SK-N-MC (cell line): Measurements from ENCODE around the gene CHGA.

Experiments
- DNase-seq: peaks from one replicate; pipeline ENCODE4 v3.0.0-alpha.2; 2011; ENCODE audit warnings: low read depth, low spot score
- H3K27ac ChIP-seq: fragments of 200-600 bp; sonication (generic); 2 replicates; pipeline ENCODE4 v1.5.1; 2016; ENCODE audit warnings: mixed run types
- H3K36me3 ChIP-seq: fragments of 200-600 bp; sonication (generic); 2 replicates; pipeline ENCODE4 v1.6.1; 2017; ENCODE audit warnings: antibody characterized with exemption, low read length, mixed read lengths; ENCODE audit not compliant: insufficient read depth
- H3K4me3 ChIP-seq: fragments of 200-600 bp; sonication (generic); 2 replicates; pipeline ENCODE4 v1.5.1; 2016
- H3K9ac ChIP-seq: fragments of 200-600 bp; sonication (generic); 2 replicates; pipeline ENCODE4 v1.8.0; 2017; ENCODE audit warnings: mixed run types, mixed read lengths; ENCODE audit not compliant: insufficient read length
- H3K9me3 ChIP-seq: fragments of 200-600 bp; sonication (generic); 2 replicates; pipeline ENCODE4 v1.6.1; 2017; ENCODE audit warnings: low read depth, mild to moderate bottlenecking, antibody characterized with exemption, low read length, moderate library complexity, mixed read lengths
- EZH2 ChIP-seq: fragments of 200-600 bp; sonication (generic); IDR thresholded peaks from one replicate; pipeline ENCODE4 v1.6.1; 2017; ENCODE audit warnings: antibody characterized with exemption
- FOXP2 ChIP-seq: optimal IDR thresholded peaks from 2 replicates; pipeline ENCODE3; 2011; ENCODE audit warnings: mild to moderate bottlenecking, moderate library complexity; ENCODE audit not compliant: insufficient read depth; ENCODE audit errors: extremely low read length, control extremely low read depth
- POLR2AphosphoS5 ChIP-seq: IDR thresholded peaks from 2 replicates; pipeline ENCODE4 v1.6.1; 2012; ENCODE audit warnings: mild to moderate bottlenecking, low read depth, low read length, borderline replicate concordance

The CHGA gene, protein sequence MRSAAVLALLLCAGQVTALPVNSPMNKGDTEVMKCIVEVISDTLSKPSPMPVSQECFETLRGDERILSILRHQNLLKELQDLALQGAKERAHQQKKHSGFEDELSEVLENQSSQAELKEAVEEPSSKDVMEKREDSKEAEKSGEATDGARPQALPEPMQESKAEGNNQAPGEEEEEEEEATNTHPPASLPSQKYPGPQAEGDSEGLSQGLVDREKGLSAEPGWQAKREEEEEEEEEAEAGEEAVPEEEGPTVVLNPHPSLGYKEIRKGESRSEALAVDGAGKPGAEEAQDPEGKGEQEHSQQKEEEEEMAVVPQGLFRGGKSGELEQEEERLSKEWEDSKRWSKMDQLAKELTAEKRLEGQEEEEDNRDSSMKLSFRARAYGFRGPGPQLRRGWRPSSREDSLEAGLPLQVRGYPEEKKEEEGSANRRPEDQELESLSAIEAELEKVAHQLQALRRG

DNA sequence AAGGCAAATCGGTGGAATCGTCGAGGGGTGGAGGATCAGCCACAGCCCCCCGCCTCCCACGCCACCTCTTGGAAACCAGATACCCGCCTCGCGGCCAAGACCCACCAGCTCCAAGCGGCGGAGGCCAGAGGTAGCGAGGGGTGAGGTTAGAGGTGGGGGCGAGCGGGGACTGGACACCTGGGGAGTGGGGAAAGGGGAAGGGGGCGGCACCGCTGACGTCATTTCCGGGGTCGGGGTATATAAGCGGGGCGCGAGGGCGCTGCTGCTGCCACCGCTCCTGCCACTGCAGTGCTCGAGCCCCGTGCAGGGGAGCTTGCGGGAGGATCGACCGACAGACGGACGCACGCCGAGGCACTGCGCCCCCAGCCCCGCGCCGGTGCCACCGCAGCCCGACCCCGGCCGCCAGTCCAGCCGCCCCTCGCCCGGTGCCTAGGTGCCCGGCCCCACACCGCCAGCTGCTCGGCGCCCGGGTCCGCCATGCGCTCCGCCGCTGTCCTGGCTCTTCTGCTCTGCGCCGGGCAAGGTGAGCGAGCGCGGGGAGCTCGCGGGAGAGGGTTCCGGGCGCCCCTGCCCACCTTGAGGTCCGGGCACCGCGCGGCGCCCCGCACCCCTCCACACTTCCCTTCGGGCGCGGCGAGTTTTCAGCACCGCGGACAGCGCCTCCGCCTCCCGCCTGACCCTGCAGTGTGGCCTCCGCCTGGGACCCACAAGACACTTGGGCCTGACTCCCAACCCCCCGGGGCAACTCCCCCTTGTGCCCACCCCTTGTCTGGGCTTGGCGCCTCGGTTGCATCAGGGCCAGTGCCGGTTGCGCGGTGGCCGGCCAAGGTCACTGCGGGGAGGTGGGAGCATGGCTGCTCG lies at the start of gene CHGA:
TSS of gene CHGA (plus strand) at position 268 of the 861 bp plus-strand sequence. CDS start at position 478, 210 bp downstream.
- Histone ChIP-seq H3K36me3 (no peaks in the 10 kb centered on the region), H3K4me3 (no peak within 1 kb of the TSS), H3K9ac (no peak within 1 kb of the TSS), H3K9me3 (no peaks in the 10 kb centered on the region), H3K27ac (no peak within 1 kb of the TSS)
- no peak for DNase-seq
- TF ChIP-seq EZH2 (no peak), POLR2AphosphoS5 (no peak)

DNA sequence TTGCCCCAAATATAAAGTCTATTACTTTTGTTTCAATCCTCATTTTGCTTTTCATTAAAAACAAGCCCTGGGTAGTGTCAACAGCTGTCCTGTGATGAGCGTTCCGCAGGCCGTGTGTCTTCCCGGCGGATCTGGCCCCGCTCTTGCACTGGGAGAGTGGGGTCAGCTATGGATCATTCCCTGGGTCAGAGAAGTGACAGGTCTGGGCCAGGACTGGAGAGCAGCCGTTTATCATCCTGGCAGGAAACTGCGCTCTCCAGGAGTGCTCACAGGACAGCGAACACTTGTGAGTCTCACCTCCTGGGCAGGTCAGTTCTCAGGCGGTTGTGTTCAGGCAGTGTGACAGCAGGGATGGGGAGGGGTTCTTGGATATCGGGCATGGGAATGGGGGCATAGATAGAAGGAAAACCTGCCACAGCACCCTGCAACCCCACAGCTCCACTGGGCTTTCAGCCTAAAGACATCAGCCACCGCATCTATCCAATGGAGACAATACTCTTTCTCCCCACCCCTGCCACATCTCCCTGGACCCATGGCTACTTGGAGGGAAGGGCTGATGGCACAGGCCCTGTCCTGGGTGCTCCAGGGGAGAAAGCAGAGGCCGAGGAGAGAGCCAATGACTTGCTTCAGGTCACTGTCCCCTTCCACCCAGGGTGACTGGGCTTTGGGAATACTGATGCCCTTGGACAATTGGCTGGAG lies 47.8 kb upstream of the CHGA start:
- no peak for DNase-seq

DNA sequence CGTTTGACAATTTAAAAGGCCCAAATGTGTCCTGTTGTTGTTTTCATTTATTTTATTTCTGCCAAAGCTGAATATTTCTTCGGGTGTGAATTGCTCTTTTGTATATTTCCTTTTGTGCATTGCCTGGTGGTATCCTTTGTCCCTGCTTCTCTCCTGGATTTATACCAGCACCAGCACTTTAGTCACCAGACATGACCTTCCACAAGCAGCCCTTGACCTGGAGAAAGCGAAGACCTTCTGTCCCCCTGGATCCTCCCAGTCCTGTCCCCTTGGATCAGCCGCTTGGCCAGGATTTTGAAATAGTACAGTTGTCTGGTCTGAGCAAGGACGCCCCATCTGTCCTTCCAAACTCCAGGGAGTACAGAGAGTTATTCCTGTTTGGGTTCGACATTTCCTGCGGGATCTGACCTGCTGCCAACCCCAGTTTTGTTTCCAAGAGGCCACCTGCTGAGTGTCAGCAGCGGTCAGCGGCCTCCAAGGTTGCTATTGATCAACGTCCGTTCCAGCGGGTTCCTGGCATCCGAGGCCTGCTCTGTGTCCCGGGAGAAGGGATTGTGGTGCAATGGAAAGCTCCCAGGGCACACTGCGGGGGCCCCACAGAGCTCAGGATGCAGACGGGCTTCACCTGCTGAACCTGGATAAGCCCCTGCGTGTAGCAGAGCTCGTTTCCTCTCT lies 45.1 kb upstream of the CHGA start:
- DNase-seq = no peak
- Histone ChIP-seq H3K27ac (no peak overlapping the region), H3K36me3 (no peaks in the 10 kb centered on the region), H3K9ac (no peak overlapping the region), H3K4me3 (no peak overlapping the region), H3K9me3 (no peaks in the 10 kb centered on the region)
- TF ChIP-seq FOXP2 (no peak), POLR2AphosphoS5 (no peak), EZH2 (no peak)

More for the DNA sequence above, 47.8 kb upstream of the CHGA start:
- Histone ChIP-seq H3K9me3 (no peaks in the 10 kb centered on the region), H3K4me3 (no peak overlapping the region), H3K36me3 (no peaks in the 10 kb centered on the region), H3K9ac (no peak overlapping the region), H3K27ac (no peak overlapping the region)
- no peak for TF ChIP-seq POLR2AphosphoS5

DNA sequence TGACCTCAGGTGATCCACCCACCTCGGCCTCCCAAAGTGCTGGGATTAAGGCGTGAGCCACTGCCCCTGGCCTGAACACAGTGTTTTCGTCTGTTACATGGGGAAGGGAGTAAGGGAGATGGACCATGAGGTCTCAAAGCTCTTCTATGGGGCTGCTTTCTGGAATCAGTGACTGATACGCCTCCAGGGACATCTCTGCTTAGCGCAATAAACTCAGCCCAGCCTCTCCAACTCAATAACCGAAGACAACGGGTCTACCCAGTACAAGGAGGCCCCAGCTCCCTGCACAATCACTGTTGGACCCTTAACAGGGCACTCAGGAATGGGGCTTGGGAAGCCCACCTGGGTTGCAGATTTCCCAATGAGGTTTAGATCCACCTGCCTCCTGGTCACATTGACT lies 42.6 kb upstream of the CHGA start:
- no peak overlapping the region for H3K4me3 ChIP-seq
- no peak overlapping the region for H3K9ac ChIP-seq
- no peak overlapping the region for H3K27ac ChIP-seq
- TF ChIP-seq EZH2 (no peak), POLR2AphosphoS5 (no peak), FOXP2 (no peak)
- H3K9me3 ChIP-seq = no peaks in the 10 kb centered on the region
- H3K36me3 ChIP-seq = no peaks in the 10 kb centered on the region
- DNase-seq = no peak

DNA sequence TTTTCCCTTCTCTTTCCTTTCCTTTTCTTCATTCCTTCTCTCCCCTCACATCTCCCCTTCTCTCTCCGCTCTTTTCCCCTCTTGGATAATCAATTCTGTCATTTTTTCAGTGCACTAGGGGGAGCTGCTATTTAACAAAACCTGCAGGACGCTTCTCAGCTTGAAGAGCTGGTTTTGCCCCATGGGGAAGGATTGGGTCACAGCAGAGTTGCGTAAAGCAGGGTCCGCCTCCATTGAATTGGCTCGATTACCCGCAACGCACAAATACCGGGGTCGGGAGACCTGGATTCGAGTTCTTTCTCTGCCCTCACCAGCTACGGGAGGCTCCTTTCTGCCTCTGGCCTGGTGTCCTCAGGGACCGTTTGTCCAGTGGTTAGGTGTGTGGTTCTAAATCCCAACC lies 42.1 kb upstream of the CHGA start:
- no peak overlapping the region for H3K9ac ChIP-seq

DNA sequence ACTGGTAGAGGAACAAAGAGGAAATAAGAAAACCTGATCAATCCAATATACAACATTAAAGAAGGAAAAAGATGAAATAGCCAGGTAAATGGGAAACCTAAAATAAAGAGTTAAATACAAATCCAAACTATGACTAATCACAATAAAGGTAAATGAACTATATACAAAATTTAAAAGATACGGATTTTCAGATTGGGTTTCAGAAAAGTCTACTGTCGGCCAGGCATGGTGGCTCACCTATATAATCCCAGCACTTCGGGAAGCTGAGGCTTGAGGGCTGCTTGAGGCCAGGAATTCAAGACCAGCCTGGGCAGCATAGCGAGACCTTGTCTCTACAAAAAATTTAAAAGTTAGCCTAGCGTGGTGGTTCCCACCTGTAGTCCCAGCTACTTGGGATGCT lies 39.9 kb upstream of the CHGA start:
- H3K27ac ChIP-seq = no peak overlapping the region
- no peaks in the 10 kb centered on the region for H3K36me3 ChIP-seq
- H3K4me3 ChIP-seq = no peak overlapping the region
- TF ChIP-seq POLR2AphosphoS5 (no peak), FOXP2 (no peak), EZH2 (no peak)
- no peaks in the 10 kb centered on the region for H3K9me3 ChIP-seq
- no peak overlapping the region for H3K9ac ChIP-seq
- no peak for DNase-seq

More for the DNA sequence above, 42.1 kb upstream of the CHGA start:
- Histone ChIP-seq H3K9me3 (no peaks in the 10 kb centered on the region), H3K4me3 (no peak overlapping the region), H3K27ac (no peak overlapping the region), H3K36me3 (no peaks in the 10 kb centered on the region)
- no peak for TF ChIP-seq FOXP2
- TF ChIP-seq POLR2AphosphoS5 = no peak
- TF ChIP-seq EZH2 = no peak
- DNase-seq = peak; percentile 14

DNA sequence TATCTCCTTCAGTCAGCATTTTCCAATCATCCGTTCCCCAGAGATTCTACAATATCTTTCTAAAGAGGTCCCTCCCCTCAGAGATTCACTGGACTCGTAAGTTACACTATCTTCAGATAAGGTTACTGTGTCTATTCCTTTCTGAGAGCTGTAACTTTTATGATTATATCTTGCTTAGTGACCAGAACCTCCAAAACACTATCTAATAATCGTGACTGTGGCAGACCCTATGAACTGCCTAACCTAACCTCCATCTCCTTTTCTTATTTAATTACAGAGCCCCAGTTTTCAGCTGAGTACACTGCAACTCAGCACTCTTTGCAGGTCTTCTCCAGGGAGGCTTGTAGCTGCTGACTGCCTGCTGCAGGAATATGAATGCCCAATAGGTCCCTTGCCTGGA lies 38.5 kb upstream of the CHGA start:
- H3K27ac ChIP-seq = no peak overlapping the region
- H3K4me3 ChIP-seq = no peak overlapping the region
- no peak overlapping the region for H3K9ac ChIP-seq
- no peak for TF ChIP-seq POLR2AphosphoS5
- TF ChIP-seq EZH2 = no peak
- TF ChIP-seq FOXP2 = no peak
- no peak for DNase-seq
- no peaks in the 10 kb centered on the region for H3K36me3 ChIP-seq
- H3K9me3 ChIP-seq = no peaks in the 10 kb centered on the region

DNA sequence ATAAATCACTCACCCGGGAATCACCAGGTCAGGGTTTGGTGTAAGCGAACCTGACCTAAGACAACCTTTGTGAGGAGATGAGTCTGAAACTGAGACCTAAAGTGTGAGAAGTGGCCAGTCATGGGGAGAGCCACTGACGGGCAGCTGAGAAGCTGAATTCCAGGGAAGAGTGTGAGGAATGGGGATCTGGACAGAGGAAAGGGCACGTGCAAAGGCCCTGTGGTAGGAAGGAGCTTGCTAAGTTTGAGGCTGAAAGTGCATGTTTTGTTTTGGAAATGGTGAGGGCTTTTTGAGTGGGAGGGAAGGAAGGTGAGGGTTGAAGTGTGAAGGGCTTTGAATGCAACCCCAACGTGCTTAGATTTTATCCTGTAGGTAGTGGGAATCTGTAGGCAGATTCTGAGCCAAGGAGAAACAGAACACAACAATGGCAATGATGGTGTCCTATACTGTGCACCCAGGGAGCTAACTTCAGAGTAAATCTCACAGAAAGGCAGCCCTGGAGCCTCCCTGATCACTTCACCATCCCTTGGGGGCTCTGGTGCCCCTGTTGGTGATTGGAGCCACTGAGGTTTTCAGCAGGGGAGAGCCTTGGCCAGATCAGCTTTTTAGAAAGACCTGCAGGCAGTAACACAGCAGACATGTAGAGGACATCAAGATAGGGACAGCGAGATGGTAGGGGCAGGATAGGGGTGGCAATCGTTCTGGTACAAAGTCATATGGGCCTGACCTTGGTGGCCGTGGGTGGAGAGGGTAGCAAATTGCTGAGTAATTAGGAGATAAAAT lies 37.5 kb upstream of the CHGA start:
- Histone ChIP-seq H3K9ac (no peak overlapping the region), H3K36me3 (no peaks in the 10 kb centered on the region), H3K4me3 (no peak overlapping the region), H3K27ac (no peak overlapping the region), H3K9me3 (no peaks in the 10 kb centered on the region)
- no peak for DNase-seq
- TF ChIP-seq EZH2 (no peak), POLR2AphosphoS5 (no peak), FOXP2 (no peak)
